Vagina (tissue), 2 donors: Measurements from ENCODE around the gene LCN15.

Experiments
- CTCF ChIP-seq, 3 experiments: fragments of 450-650 bp in 2 of 3; fragments of 200-600 bp in 1 of 3; sonication (generic) in 1 of 3; IDR thresholded peaks; one replicate each; pipeline ENCODE4 v1.5.1; 2017 to 2019; ENCODE audit warnings: antibody characterized with exemption in 3 of 3, mild to moderate bottlenecking in 2 of 3, moderate library complexity in 2 of 3
- POLR2A ChIP-seq, 2 donors: fragments of 450-650 bp; IDR thresholded peaks; one replicate each; pipeline ENCODE4 v1.6.1; 2017; ENCODE audit warnings: antibody characterized with exemption in 2 of 2, mild to moderate bottlenecking in 2 of 2, moderate library complexity in 2 of 2
- POLR2AphosphoS5 ChIP-seq, 2 donors: sonication (generic); formaldehyde crosslinking; IDR thresholded peaks; one replicate each; pipeline ENCODE4 v1.9.0; 2017; ENCODE audit warnings: antibody characterized with exemption in 2 of 2, mild to moderate bottlenecking in 2 of 2, low read depth in 1 of 2; ENCODE audit not compliant: insufficient read depth in 1 of 2

- TF ChIP-seq CTCF (IDR thresholded peaks at IDR 0.05) (no peak), POLR2A (IDR thresholded peaks at IDR 0.05) (no peak), POLR2AphosphoS5 (IDR thresholded peaks at IDR 0.05; ENCODE audit: insufficient read depth in 1 of 2, low read depth in 1 of 2) (no peak)
These were observed 10.9 kb upstream of the LCN15 start for GRCh38 chr9:136775191-136775590.
